Activated CD8-positive, alpha-beta T cell treated with anti-CD3 and anti-CD28 coated beads for 36 hours (primary cell): ENCODE measurements around the gene SLC36A4. TPM values are rescaled to one million over a fixed set of nuclear protein-coding genes. Genes with fewer than 3 reads are reported as not detected.

ENCODE experiments used
- ATAC-seq: fragments of 200-7000 bp; cut with Tn5 transposase; one replicate; pipeline ENCODE4 v1.10.0; 2021; ENCODE audit warnings: mild to moderate bottlenecking, moderate library complexity
- CTCF ChIA-PET: fragments of 350-600 bp; sonication (Branson Sonifier 250); formaldehyde crosslinking; loops from one replicate; lab custom pipeline; 2021; ENCODE audit warnings: antibody characterized with exemption; lab: Charles Lee
- POLR2A ChIA-PET: fragments of 350-600 bp; sonication (Branson Sonifier 250); formaldehyde crosslinking; loops from one replicate; lab custom pipeline; 2021; ENCODE audit warnings: antibody characterized with exemption; lab: Charles Lee
- DNase-seq: peaks from one replicate; pipeline ENCODE4 v3.0.0-alpha.2; 2020
- H3K27ac Mint-ChIP-seq: one replicate; pipeline ENCODE4 v1.8.0; 2021; ENCODE audit warnings: mild to moderate bottlenecking, mixed read lengths
- H3K27me3 Mint-ChIP-seq: one replicate; pipeline ENCODE4 v1.8.0; 2021; ENCODE audit warnings: mixed read lengths
- H3K36me3 Mint-ChIP-seq: one replicate; pipeline ENCODE4 v1.8.0; 2021; ENCODE audit warnings: low read depth, mixed read lengths
- H3K4me1 Mint-ChIP-seq: one replicate; pipeline ENCODE4 v1.8.0; 2021; ENCODE audit warnings: low read depth, mixed read lengths
- H3K4me3 Mint-ChIP-seq: one replicate; pipeline ENCODE4 v1.8.0; 2021; ENCODE audit warnings: mild to moderate bottlenecking, moderate library complexity, mixed read lengths
- H3K9me3 Mint-ChIP-seq: one replicate; pipeline ENCODE4 v1.8.0; 2021; ENCODE audit warnings: mixed read lengths
- CTCF ChIP-seq: fragments of 200-600 bp; IDR thresholded peaks from one replicate; pipeline ENCODE4 v1.8.0; 2022; ENCODE audit warnings: antibody characterized with exemption, mild to moderate bottlenecking
- intact Hi-C: fragments of 100-400 bp; cut with micrococcal nuclease; formaldehyde crosslinking; loops from one replicate; pipeline ENCODE4 v1.10.0; 2022
- total RNA-seq, 2 experiments: library from RNA; stranded (reverse); gene quantifications; one replicate each; pipeline ENCODE4 v1.2.3, GENCODE V29; 2021

SLC36A4 gene
- total RNA-seq, 2 experiments from 2014 or later: 17.5 to 17.9 TPM

GRCh38 chr11:93236741-93237675 is 39.2 kb upstream of the SLC36A4 start:
- peak; percentile 23 for TF ChIP-seq CTCF
- DNase-seq (peak; percentile 19), ATAC-seq (no peak)
- Mint-ChIP-seq H3K9me3 (no peaks in the 10 kb centered on the region), H3K4me1 (no peaks in the 10 kb centered on the region), H3K4me3 (no peak overlapping the region), H3K36me3 (no peaks in the 10 kb centered on the region), H3K27me3 (peaks cover 25% of the 10 kb centered on the region), H3K27ac (no peak overlapping the region)
- POLR2A ChIA-PET: no interaction called here
- CTCF ChIA-PET: interaction anchor here (0.8 to 3.5 kb wide), 6 partner anchors 294 to 418 kb away, joined by 3 to 51 read pairs (median 3); partner anchors contain the start of gene SMCO4
- intact Hi-C loops: loop anchor here (5.0 kb wide), 1 partner anchor 305 kb away; the partner anchor contains the start of gene SMCO4

- CTCF ChIA-PET: interaction anchor here (0.5 to 3.5 kb wide), 26 partner anchors 8 to 445 kb away, joined by 3 to 51 read pairs (median 4); partner anchors contain the start of genes CEP295 and SMCO4
- intact Hi-C loops: loop anchor here (2.0 to 5.0 kb wide), 2 partner anchors 308 to 418 kb away; partner anchors contain the start of gene SMCO4
- H3K4me1 Mint-ChIP-seq: no peaks in the 10 kb centered on the region
- POLR2A ChIA-PET: interaction anchor here (0.7 kb wide), 1 partner anchor 11 kb away, joined by 3 read pairs; no protein-coding TSS in a partner anchor
- H3K4me3 Mint-ChIP-seq: no peak overlapping the region
- no peaks in the 10 kb centered on the region for H3K9me3 Mint-ChIP-seq
- ATAC-seq: peak; percentile 99
- DNase-seq: peak; percentile 82
- H3K27ac Mint-ChIP-seq: no peak overlapping the region
- TF ChIP-seq CTCF: peak; percentile 76
- H3K36me3 Mint-ChIP-seq: no peaks in the 10 kb centered on the region
- H3K27me3 Mint-ChIP-seq: peaks cover 20% of the 10 kb centered on the region
Observed at GRCh38 chr11:93234602-93235207, 36.9 kb upstream of the SLC36A4 start.

- Mint-ChIP-seq H3K27me3 (no peaks in the 10 kb centered on the region), H3K36me3 (no peaks in the 10 kb centered on the region), H3K27ac (no peak overlapping the region), H3K9me3 (no peaks in the 10 kb centered on the region), H3K4me1 (no peaks in the 10 kb centered on the region), H3K4me3 (no peak overlapping the region)
- intact Hi-C loops: loop anchor here (5.0 kb wide), 1 partner anchor 288 kb away; no protein-coding TSS in a partner anchor
- TF ChIP-seq CTCF: no peak
- ChIA-PET POLR2A (no interaction called here), CTCF (no interaction called here)
- no peak for DNase-seq
- ATAC-seq: no peak
Observed at GRCh38 chr11:93229876-93230275, 32.1 kb upstream of the SLC36A4 start.

- no peaks in the 10 kb centered on the region for H3K27me3 Mint-ChIP-seq
- TF ChIP-seq CTCF: peak; percentile 35
- no peaks in the 10 kb centered on the region for H3K4me1 Mint-ChIP-seq
- H3K9me3 Mint-ChIP-seq: no peaks in the 10 kb centered on the region
- H3K27ac Mint-ChIP-seq: no peak overlapping the region
- POLR2A ChIA-PET: no interaction called here
- ATAC-seq: no peak
- CTCF ChIA-PET: interaction anchor here (0.8 to 4.3 kb wide), 10 partner anchors 9 to 340 kb away, joined by 3 to 50 read pairs (median 4); no protein-coding TSS in a partner anchor
- DNase-seq: no peak
- H3K4me3 Mint-ChIP-seq: no peak overlapping the region
- intact Hi-C loops: loop anchor here (5.0 kb wide), 1 partner anchor 283 kb away; no protein-coding TSS in a partner anchor
- no peaks in the 10 kb centered on the region for H3K36me3 Mint-ChIP-seq
Observed at GRCh38 chr11:93225662-93226061, 27.9 kb upstream of the SLC36A4 start.
